NCI-H2196 (cell line): ENCODE measurements around the gene TAS2R40.
"Not testable (repeated sequence)": the region's sequence is repeated elsewhere in the genome, so short reads cannot be mapped to it uniquely, and the experiment has no call there.

Experiments
- DNase-seq: peaks from one replicate; lab custom pipeline; 2025; ENCODE audit not compliant: unreplicated experiment; lab: John Stamatoyannopoulos, UW

The TAS2R40 gene

GRCh38 chr7:143221737-143222136 is at the start of gene TAS2R40:
TSS of gene TAS2R40 (plus strand) at chr7:143222037. CDS start at chr7:143222079, 42 bp downstream.
- no peak for DNase-seq

GRCh38 chr7:143172354-143172753 is 49.5 kb upstream of the TAS2R40 start:
- DNase-seq: peak; percentile 58

- no peak for DNase-seq
These were observed 45.7 kb upstream of the TAS2R40 start for GRCh38 chr7:143176128-143176527.

GRCh38 chr7:143177374-143178119 is 44.3 kb upstream of the TAS2R40 start:
- DNase-seq: no peak

- DNase-seq: not testable (repeated sequence)
These were observed 41.1 kb upstream of the TAS2R40 start for GRCh38 chr7:143180771-143181170.

GRCh38 chr7:143181349-143181748 is 40.5 kb upstream of the TAS2R40 start:
- no peak for DNase-seq

GRCh38 chr7:143183024-143183423 is 38.8 kb upstream of the TAS2R40 start, which contains the start of gene TAS2R39:
TSS of gene TAS2R39 (plus strand) at chr7:143183419. CDS start at chr7:143183419, 0 bp downstream.
- DNase-seq: no peak

GRCh38 chr7:143185551-143185950 is 36.3 kb upstream of the TAS2R40 start:
- DNase-seq: no peak

- no peak for DNase-seq
These were observed 32.8 kb upstream of the TAS2R40 start for GRCh38 chr7:143188994-143189393.

GRCh38 chr7:143193880-143194279 is 28.0 kb upstream of the TAS2R40 start:
- no peak for DNase-seq

- no peak for DNase-seq
These were observed 22.8 kb upstream of the TAS2R40 start for GRCh38 chr7:143199040-143199439.

GRCh38 chr7:143202161-143202560 is 19.7 kb upstream of the TAS2R40 start:
- DNase-seq: no peak

- no peak for DNase-seq
These were observed 18.5 kb upstream of the TAS2R40 start for GRCh38 chr7:143203386-143203785.

- DNase-seq: no peak
These were observed 16.1 kb upstream of the TAS2R40 start for GRCh38 chr7:143205560-143206293.

- DNase-seq: no peak
These were observed 11.3 kb upstream of the TAS2R40 start for GRCh38 chr7:143210541-143210940.

GRCh38 chr7:143213478-143213877 is 8.4 kb upstream of the TAS2R40 start:
- not testable (repeated sequence) for DNase-seq

GRCh38 chr7:143214789-143215679 is 6.8 kb upstream of the TAS2R40 start:
- peak; percentile 78 for DNase-seq

GRCh38 chr7:143216151-143216550 is 5.7 kb upstream of the TAS2R40 start:
- DNase-seq: no peak

GRCh38 chr7:143216686-143217085 is 5.2 kb upstream of the TAS2R40 start:
- DNase-seq: no peak

GRCh38 chr7:143217806-143218205 is 4.0 kb upstream of the TAS2R40 start:
- no peak for DNase-seq

- DNase-seq: no peak
These were observed 551 bp upstream of the TAS2R40 start for GRCh38 chr7:143221286-143221685.
